Measurements from ENCODE around the gene ARHGEF12. TPM values are rescaled to one million over a fixed set of nuclear protein-coding genes. Genes with fewer than 3 reads are reported as not detected.

Gene ARHGEF12
- total and polyA plus RNA-seq, 2 donors (not counting 1 experiment from before 2014, with no cell fraction given): 2.0 to 21.6 TPM

DNA sequence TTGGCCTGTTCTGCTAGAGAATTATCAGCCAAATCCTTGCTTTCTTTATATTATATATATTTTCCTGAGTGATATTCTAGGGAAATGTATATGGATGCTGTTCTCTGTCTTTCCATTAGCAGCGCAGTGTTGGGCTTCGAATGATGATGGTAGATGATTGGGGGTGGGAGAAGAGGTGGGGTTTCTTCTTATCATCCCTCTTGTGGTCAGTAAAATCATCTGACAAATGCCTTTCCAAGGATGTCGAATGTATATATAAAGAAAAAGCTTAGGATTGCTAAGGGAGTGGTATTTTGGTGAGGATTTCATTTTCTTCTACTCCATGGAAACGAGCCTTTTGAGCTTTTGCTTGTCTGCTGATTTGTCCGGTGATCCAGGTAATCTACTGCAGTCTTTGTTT lies 48.9 kb downstream of the ARHGEF12 start:
- H3K27me3 ChIP-seq (replicated peaks in 1 of 4; ENCODE audit: control extremely low read depth in 1 of 4, control insufficient read depth in 3 of 4, insufficient read depth in 4 of 4, low read length in 3 of 4): peaks cover 0 to 3% (median 1%) of the 10 kb centered on the region in 4 experiments
- WGBS (ENCODE audit: insufficient coverage): 100% methylated on average over 3 of the region's 5 CpGs
- peaks cover 23% of the 10 kb centered on the region for H3K79me2 ChIP-seq (ENCODE audit: control insufficient read depth, insufficient read depth, low read length)
- ATAC-seq (ENCODE audit: low read depth) (no peak), DNase-seq (no peak)
- peaks cover 14% of the 10 kb centered on the region for H3K4me1 Mint-ChIP-seq
- H3K4me3 ChIP-seq (ENCODE audit: control extremely low read depth in 1 of 5, extremely low read depth in 1 of 5, insufficient read depth in 1 of 5, low read depth in 2 of 5, low read length in 4 of 5): no peak overlapping the region
- no peak overlapping the region for H3K27ac ChIP-seq (ENCODE audit: low read length in 2 of 2)
- no peak overlapping the region for H3K9ac ChIP-seq (ENCODE audit: low read length)
- H3K27ac Mint-ChIP-seq: no peak overlapping the region
- ChIA-PET POLR2A (no interaction called here), CTCF (no interaction called here)
- H4K20me1 ChIP-seq (ENCODE audit: control insufficient read depth, insufficient read depth, low read length, poor library complexity, severe bottlenecking): no peaks in the 10 kb centered on the region
- H3K4me3 Mint-ChIP-seq: no peak overlapping the region
- no peak overlapping the region for H2AFZ ChIP-seq (ENCODE audit: insufficient read depth, low read depth, low read length, poor library complexity, severe bottlenecking)
- H3K4me1 ChIP-seq (ENCODE audit: control insufficient read depth in 2 of 2, insufficient read depth in 2 of 2, low read length in 2 of 2): no peaks in the 10 kb centered on the region
- peaks cover 3% of the 10 kb centered on the region for H3K27me3 Mint-ChIP-seq
- intact Hi-C loops (cut with micrococcal nuclease): no loop called here
- peaks cover 4% of the 10 kb centered on the region for H3K9me3 Mint-ChIP-seq (ENCODE audit: insufficient read depth)
- H3K36me3 ChIP-seq (replicated peaks in 1 of 2; ENCODE audit: control extremely low read depth in 1 of 2, control insufficient read depth in 1 of 2, extremely low read depth in 1 of 2, insufficient read depth in 2 of 2, low read length in 1 of 2): no peaks in the 10 kb centered on the region
- no peak overlapping the region for H3K4me2 ChIP-seq (replicated peaks; ENCODE audit: low read depth, low read length, poor library complexity, severe bottlenecking)
- H3K9me3 ChIP-seq (ENCODE audit: control extremely low read depth in 1 of 3, control insufficient read depth in 2 of 3, insufficient read depth in 1 of 3, low read length in 2 of 3): peaks cover 1 to 5% (median 4%) of the 10 kb centered on the region in 3 donors
- TF ChIP-seq, protein P1, sequence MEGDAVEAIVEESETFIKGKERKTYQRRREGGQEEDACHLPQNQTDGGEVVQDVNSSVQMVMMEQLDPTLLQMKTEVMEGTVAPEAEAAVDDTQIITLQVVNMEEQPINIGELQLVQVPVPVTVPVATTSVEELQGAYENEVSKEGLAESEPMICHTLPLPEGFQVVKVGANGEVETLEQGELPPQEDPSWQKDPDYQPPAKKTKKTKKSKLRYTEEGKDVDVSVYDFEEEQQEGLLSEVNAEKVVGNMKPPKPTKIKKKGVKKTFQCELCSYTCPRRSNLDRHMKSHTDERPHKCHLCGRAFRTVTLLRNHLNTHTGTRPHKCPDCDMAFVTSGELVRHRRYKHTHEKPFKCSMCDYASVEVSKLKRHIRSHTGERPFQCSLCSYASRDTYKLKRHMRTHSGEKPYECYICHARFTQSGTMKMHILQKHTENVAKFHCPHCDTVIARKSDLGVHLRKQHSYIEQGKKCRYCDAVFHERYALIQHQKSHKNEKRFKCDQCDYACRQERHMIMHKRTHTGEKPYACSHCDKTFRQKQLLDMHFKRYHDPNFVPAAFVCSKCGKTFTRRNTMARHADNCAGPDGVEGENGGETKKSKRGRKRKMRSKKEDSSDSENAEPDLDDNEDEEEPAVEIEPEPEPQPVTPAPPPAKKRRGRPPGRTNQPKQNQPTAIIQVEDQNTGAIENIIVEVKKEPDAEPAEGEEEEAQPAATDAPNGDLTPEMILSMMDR (IDR thresholded peaks at IDR 0.05): no peak

DNA sequence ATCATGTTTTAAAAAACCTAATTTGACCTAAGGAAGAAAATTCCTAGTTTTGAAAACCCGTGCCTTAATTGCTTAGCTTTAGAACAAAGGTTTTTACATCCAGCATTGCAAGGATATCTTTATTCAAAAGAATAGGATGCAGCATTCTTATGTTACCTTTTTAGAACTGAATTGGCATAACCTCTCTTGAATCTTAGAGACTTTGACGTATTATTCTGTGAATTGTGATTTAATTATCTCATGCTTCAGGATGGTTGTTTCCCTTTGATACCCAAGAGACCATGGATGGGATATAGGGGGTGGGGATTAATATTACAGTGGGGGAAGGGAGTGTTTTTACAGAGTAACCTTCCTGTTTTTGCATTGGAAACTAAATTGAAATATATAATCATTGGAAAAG lies 49.4 kb downstream of the ARHGEF12 start:
- Mint-ChIP-seq H3K9me3 (ENCODE audit: insufficient read depth) (peaks cover 4% of the 10 kb centered on the region), H3K4me1 (peaks cover 9% of the 10 kb centered on the region), H3K4me3 (no peak overlapping the region), H3K27me3 (peaks cover 3% of the 10 kb centered on the region), H3K27ac (no peak overlapping the region)
- ChIA-PET CTCF (no interaction called here), POLR2A (no interaction called here)
- TF ChIP-seq, protein P1 (IDR thresholded peaks at IDR 0.05): no peak
- no peak for TF ChIP-seq EZH2 (IDR thresholded peaks at IDR 0.05; ENCODE audit: borderline replicate concordance, insufficient read depth, low read depth, low read length, poor library complexity, severe bottlenecking)
- intact Hi-C loops (cut with micrococcal nuclease): no loop called here
- Histone ChIP-seq H3K79me2 (ENCODE audit: control insufficient read depth, insufficient read depth, low read length) (peaks cover 19% of the 10 kb centered on the region), H3K9ac (ENCODE audit: low read length) (no peak overlapping the region), H2AFZ (ENCODE audit: insufficient read depth, low read depth, low read length, poor library complexity, severe bottlenecking) (no peak overlapping the region), H3K27me3 (replicated peaks in 1 of 4; ENCODE audit: control extremely low read depth in 1 of 4, control insufficient read depth in 3 of 4, insufficient read depth in 4 of 4, low read length in 3 of 4) (peaks cover 0 to 3% (median 1%) of the 10 kb centered on the region in 4 experiments), H3K27ac (ENCODE audit: low read length in 2 of 2) (no peak overlapping the region), H3K9me3 (ENCODE audit: control extremely low read depth in 1 of 3, control insufficient read depth in 2 of 3, insufficient read depth in 1 of 3, low read length in 2 of 3) (peaks cover 1 to 5% (median 4%) of the 10 kb centered on the region in 3 donors), H3K4me2 (replicated peaks; ENCODE audit: low read depth, low read length, poor library complexity, severe bottlenecking) (no peak overlapping the region), H3K4me1 (ENCODE audit: control insufficient read depth in 2 of 2, insufficient read depth in 2 of 2, low read length in 2 of 2) (no peaks in the 10 kb centered on the region), H3K4me3 (ENCODE audit: control extremely low read depth in 1 of 5, extremely low read depth in 1 of 5, insufficient read depth in 1 of 5, low read depth in 2 of 5, low read length in 4 of 5) (no peak overlapping the region), H4K20me1 (ENCODE audit: control insufficient read depth, insufficient read depth, low read length, poor library complexity, severe bottlenecking) (no peaks in the 10 kb centered on the region), H3K36me3 (replicated peaks in 1 of 2; ENCODE audit: control extremely low read depth in 1 of 2, control insufficient read depth in 1 of 2, extremely low read depth in 1 of 2, insufficient read depth in 2 of 2, low read length in 1 of 2) (no peaks in the 10 kb centered on the region)
- no peak for ATAC-seq (ENCODE audit: low read depth)
- no peak for DNase-seq
- WGBS (ENCODE audit: insufficient coverage): no CpG with 5 or more reads among the region's 2 CpGs
